GM12872 (cell line): ENCODE measurements around the gene VENTX.

Source experiments
- TF ChIP-seq, protein P1 (sequence below): IDR thresholded peaks from 3 replicates; pipeline ENCODE4 v1.5.1; 2011; ENCODE audit warnings: low read depth, mild to moderate bottlenecking, low read length, moderate library complexity; ENCODE audit not compliant: insufficient read depth

Gene VENTX

DNA sequence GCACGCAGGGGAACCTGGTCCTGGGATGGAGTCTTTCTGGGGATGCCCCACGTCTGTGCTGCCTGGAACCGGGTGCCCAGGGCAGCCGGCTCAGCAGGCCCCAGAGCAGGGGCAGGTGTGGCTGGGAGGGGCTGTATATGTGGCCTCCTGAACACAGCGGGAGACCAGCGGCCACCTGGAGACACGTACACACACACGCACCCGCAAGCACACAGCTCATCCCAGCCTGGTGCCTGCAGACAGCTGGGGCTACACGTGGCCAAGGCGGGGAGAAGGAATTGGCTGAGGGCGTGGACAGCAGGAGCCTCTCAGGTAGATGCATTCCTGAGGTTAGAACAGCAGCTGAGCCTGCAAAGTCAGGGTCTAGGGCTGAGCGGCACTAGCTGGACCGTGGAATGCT lies 25.0 kb downstream of the VENTX start:
- TF ChIP-seq, protein P1, sequence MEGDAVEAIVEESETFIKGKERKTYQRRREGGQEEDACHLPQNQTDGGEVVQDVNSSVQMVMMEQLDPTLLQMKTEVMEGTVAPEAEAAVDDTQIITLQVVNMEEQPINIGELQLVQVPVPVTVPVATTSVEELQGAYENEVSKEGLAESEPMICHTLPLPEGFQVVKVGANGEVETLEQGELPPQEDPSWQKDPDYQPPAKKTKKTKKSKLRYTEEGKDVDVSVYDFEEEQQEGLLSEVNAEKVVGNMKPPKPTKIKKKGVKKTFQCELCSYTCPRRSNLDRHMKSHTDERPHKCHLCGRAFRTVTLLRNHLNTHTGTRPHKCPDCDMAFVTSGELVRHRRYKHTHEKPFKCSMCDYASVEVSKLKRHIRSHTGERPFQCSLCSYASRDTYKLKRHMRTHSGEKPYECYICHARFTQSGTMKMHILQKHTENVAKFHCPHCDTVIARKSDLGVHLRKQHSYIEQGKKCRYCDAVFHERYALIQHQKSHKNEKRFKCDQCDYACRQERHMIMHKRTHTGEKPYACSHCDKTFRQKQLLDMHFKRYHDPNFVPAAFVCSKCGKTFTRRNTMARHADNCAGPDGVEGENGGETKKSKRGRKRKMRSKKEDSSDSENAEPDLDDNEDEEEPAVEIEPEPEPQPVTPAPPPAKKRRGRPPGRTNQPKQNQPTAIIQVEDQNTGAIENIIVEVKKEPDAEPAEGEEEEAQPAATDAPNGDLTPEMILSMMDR: no peak

DNA sequence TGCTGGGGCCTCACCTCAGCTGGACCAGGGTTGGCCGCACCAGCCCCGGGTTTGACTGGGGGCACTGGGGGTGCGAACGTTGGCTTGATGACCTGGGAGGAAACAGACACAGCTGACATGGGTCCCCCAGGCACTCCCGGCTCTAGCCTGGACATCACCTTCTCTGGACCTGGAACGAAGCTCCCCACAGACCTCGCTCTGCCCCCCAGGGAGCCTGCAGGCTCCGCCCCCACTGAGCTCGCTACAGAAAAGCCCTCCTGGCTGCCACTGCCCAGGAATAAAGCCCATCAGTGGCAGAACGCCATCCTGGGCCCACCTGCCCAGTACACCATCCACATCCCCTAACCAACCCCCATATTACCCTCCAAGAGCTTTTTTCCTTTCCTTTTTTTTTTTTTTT lies 26.0 kb downstream of the VENTX start:
- TF ChIP-seq, protein P1: no peak

DNA sequence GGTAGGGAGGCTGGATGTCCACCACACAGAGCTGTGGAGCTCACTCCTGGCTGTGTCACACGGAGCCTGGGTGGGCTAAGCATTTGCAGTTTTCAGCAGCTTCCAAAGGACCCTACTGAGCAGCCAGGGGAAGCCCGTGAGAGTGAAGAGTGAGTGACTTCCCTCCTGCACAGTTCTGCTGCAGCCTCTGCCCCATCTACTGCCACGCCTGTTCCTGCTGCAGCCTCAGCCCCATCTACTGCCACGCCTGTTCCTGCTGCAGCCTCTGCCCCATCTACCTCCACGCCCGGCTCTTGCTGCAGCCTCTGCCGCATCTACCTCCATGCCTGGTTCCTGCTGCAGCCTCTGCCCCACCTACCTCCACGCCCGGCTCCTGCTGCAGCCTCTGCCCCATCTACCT lies 26.8 kb downstream of the VENTX start:
- TF ChIP-seq, protein P1: no peak

DNA sequence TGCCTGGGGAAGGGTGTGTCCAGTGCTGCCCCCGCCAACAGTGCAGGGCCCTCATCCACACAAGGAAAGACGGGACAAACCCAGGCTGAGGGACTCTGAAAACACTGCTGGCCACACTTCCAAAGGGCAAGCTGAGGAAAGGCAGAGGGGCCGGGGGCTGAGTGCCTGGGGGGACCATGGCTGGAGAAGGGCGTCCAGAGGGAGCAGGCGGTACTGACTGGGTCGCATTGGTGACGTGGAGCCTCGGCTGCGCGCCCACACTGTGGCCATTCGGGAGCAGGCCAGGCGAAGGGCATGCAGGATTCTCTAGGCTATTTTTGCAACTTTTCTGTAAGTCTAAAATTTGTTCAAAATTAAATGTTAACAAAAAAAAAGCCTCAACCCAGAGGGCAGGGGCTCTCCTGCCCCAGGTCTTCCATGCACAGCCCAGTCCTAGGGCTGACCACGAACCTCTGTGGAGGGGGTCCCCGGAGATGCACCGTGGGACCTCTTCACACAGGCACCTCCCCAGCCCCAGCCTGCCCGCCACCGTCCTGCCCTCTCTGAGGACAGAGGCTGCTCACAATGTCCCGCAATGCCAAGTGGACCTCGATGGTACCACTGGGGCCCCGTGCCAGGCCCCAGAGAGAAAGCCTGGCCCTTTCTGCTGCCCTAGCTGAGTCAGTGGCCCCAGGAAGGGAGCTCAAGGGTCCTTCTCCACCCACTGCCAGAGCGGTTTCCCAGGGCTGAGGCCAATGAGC lies 28.6 kb downstream of the VENTX start:
- TF ChIP-seq, protein P1: no peak

DNA sequence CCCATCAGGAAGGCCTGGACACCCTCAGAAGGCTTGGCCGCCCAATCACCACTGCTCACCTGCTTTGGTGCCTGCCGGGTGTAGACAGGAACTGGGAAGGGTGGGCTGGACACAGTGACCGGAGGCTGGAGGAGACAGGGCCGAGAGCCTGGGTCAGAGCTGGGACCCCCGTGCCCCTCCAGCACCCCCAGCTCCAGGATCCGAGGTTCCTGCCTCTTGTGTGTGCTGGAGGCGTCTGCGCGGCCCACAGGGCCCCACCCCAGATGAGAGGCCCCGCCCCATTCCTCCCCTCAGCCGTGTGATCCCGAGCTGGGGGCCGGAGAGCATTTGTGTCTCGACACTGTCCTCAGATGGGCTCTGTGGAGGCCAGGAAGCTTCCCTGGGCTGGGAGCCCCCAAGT lies 29.6 kb downstream of the VENTX start:
- TF ChIP-seq, protein P1: no peak

DNA sequence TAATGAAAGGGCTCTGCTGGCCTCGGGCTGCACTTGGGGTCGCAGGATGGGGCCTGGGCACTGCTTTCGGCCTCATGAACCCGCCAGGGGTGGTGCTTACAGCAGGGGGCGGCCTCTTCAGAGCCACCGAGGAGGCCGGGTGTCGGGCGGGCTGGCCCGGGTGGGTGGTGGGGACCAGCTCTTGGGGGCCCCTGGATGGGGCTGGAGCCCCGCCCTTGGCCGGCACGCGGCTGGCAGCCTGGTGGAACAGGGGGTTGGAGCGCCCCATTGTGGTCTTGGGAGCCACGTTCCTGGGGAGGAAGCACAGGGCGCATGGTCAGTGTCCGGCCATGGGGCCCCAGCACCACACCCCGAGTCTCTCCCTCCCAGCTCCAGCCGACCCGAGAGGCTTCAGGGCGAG lies 30.2 kb downstream of the VENTX start:
- TF ChIP-seq, protein P1: no peak

DNA sequence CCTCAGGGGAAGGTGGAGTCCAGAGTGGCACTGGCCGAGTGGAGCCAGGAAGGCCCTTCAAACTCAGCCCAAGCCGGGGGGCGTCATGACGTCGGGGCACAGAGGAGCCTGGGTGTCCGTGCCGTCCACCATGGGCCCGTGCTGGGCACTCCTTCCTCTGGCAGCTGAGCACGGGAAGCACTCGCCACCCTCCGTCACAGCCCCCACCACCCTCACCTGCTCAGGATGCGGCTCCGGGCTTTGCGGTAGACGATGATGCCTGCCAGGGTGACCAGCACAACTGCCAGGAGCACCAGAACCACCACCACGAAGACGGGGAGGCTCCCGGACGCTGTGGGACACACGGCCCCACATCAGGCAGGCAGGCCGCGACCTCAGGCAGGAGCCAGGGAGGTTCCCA lies 30.9 kb downstream of the VENTX start:
- TF ChIP-seq, protein P1: no peak
